PFSK-1 (cell line): Measurements from ENCODE around the gene BICD2.

Experiments
- POLR2AphosphoS5 ChIP-seq: IDR thresholded peaks from 2 replicates; pipeline ENCODE4 v1.6.1; 2012; ENCODE audit warnings: low read depth, mild to moderate bottlenecking, control low read depth, low read length, moderate library complexity
- SIN3A ChIP-seq: IDR thresholded peaks from 2 replicates; pipeline ENCODE4 v1.6.1; 2012; ENCODE audit warnings: mild to moderate bottlenecking, low read length, moderate library complexity, borderline replicate concordance; ENCODE audit not compliant: insufficient read depth

- no peak for TF ChIP-seq POLR2AphosphoS5
- TF ChIP-seq SIN3A, result no peak
Measured at GRCh38 chr9:92686954-92687353, 77.7 kb downstream of the BICD2 start.
